Uterus (tissue), 4 donors: Measurements from ENCODE around the gene LACTB. TPM values are rescaled to one million over a fixed set of nuclear protein-coding genes. Genes with fewer than 3 reads are reported as not detected.
"Not testable (repeated sequence)": the region's sequence is repeated elsewhere in the genome, so short reads cannot be mapped to it uniquely, and the experiment has no call there.

Experiments used
- DNase-seq, 2 donors: peaks; one replicate each; pipeline ENCODE4 v3.0.0-alpha.2; 2019 to 2020
- H3K27ac ChIP-seq, 2 donors: fragments of 200-600 bp; sonication (generic); 1 replicate in 1 of 2; 2 replicates in 1 of 2; pipeline ENCODE4 v1.5.1; 2016 to 2018
- H3K27me3 ChIP-seq, 2 donors: fragments of 200-600 bp; sonication (generic); one replicate each; pipeline ENCODE4 v1.5.1; 2018 to 2019; ENCODE audit warnings: control low read depth in 1 of 2
- H3K36me3 ChIP-seq, 2 donors: fragments of 200-600 bp; sonication (generic); one replicate each; pipeline ENCODE4 v1.5.1; 2019; ENCODE audit warnings: control low read depth in 1 of 2
- H3K4me1 ChIP-seq, 2 donors: fragments of 200-600 bp; sonication (generic); one replicate each; pipeline ENCODE4 v1.5.1; 2018 to 2019; ENCODE audit warnings: control low read depth in 1 of 2
- H3K4me3 ChIP-seq, 2 donors: fragments of 200-600 bp; sonication (generic); 1 replicate in 1 of 2; 2 replicates in 1 of 2; pipeline ENCODE4 v1.5.1; 2018 to 2019; ENCODE audit warnings: mild to moderate bottlenecking in 1 of 2
- H3K9me3 ChIP-seq, 2 donors: fragments of 200-600 bp; sonication (generic); one replicate each; pipeline ENCODE4 v1.5.1; 2019; ENCODE audit warnings: control low read depth in 1 of 2
- CTCF ChIP-seq, 4 experiments: fragments of 200-600 bp in 2 of 4; fragments of 450-650 bp in 2 of 4; sonication (generic) in 2 of 4; IDR thresholded peaks; one replicate each; pipeline ENCODE4 v1.5.1; 2016 to 2019; ENCODE audit warnings: antibody characterized with exemption in 4 of 4, mild to moderate bottlenecking in 2 of 4, moderate library complexity in 1 of 4
- POLR2A ChIP-seq, 2 donors: fragments of 450-650 bp; IDR thresholded peaks; one replicate each; pipeline ENCODE4 v1.6.1; 2016; ENCODE audit warnings: antibody characterized with exemption in 2 of 2, mild to moderate bottlenecking in 1 of 2, moderate library complexity in 1 of 2
- intact Hi-C: fragments of 100-400 bp; cut with DNase I; formaldehyde crosslinking; loops from one replicate; pipeline ENCODE4 v1.15.1; 2023; ENCODE audit warnings: low total_unique reads
- total RNA-seq, 4 donors: library from RNA; depleted of rRNA in 3 of 4; stranded (reverse); fragments of >200 nt in 3 of 4; gene quantifications; one replicate each; pipeline versions ENCODE4 v1.1.0 to v1.2.4, GENCODE V29; 2014 to 2023
- donor health status: DM: yes; HTN: yes; CAD: no.

The LACTB gene
- total RNA-seq, 4 donors from 2014 or later: 7.9 to 13.6 (median 9.6) TPM

- intact Hi-C loops: loop anchor here (5.0 kb wide), 2 partner anchors 46 to 246 kb away; no protein-coding TSS in a partner anchor
- Histone ChIP-seq H3K4me1 (no peaks in the 10 kb centered on the region), H3K27ac (no peak overlapping the region)
Measured at GRCh38 chr15:63093486-63094205, 28.0 kb upstream of the LACTB start.

DNA sequence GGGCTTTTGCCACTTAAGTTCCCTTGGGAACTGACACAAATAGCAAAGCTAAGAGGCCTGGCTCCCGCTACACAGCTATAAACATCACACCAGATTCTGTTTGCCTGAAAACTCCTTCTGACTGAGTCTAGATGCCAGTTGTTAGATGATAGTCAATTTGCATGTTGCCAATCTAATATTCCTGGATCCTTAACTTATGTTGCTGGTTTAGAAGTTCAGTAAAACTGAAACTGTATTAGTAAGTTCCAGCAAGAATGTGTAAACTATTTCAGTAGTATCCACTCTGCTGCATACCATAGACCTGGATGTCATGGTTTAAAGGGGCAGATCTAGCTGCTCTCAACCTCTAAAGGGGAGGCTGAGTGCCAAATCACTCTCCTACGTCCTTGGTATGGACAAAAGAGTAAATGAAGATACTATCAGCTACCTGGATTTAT, 27.1 kb upstream of the LACTB start:
- Histone ChIP-seq H3K4me3 (no peak overlapping the region), H3K36me3 (no peaks in the 10 kb centered on the region), H3K9me3 (no peaks in the 10 kb centered on the region), H3K27ac (peak overlapping the region in 1 of 2 donors; percentile 15), H3K27me3 (no peaks in the 10 kb centered on the region), H3K4me1 (no peaks in the 10 kb centered on the region)
- intact Hi-C loops: loop anchor here (5.0 kb wide), 2 partner anchors 47 to 247 kb away; no protein-coding TSS in a partner anchor
- TF ChIP-seq CTCF (IDR thresholded peaks at IDR 0.05) (no peak), POLR2A (IDR thresholded peaks at IDR 0.05) (no peak)
- DNase-seq: no peak

More at GRCh38 chr15:63093486-63094205, 28.0 kb upstream of the LACTB start:
- no peak overlapping the region for H3K4me3 ChIP-seq
- TF ChIP-seq POLR2A (IDR thresholded peaks at IDR 0.05) (no peak), CTCF (IDR thresholded peaks at IDR 0.05) (peak; percentile 90 to 94 (median 92))
- H3K27me3 ChIP-seq: no peaks in the 10 kb centered on the region
- no peaks in the 10 kb centered on the region for H3K36me3 ChIP-seq
- no peaks in the 10 kb centered on the region for H3K9me3 ChIP-seq
- peak; percentile 86 to 87 for DNase-seq

- Histone ChIP-seq H3K27ac (no peak overlapping the region), H3K4me3 (no peak overlapping the region), H3K27me3 (no peaks in the 10 kb centered on the region), H3K4me1 (no peaks in the 10 kb centered on the region), H3K9me3 (no peaks in the 10 kb centered on the region), H3K36me3 (no peaks in the 10 kb centered on the region)
- no peak for DNase-seq
- TF ChIP-seq POLR2A (IDR thresholded peaks at IDR 0.05) (no peak), CTCF (IDR thresholded peaks at IDR 0.05) (no peak)
- intact Hi-C loops: no loop called here
Measured at GRCh38 chr15:63096178-63096577, 25.5 kb upstream of the LACTB start.

DNA sequence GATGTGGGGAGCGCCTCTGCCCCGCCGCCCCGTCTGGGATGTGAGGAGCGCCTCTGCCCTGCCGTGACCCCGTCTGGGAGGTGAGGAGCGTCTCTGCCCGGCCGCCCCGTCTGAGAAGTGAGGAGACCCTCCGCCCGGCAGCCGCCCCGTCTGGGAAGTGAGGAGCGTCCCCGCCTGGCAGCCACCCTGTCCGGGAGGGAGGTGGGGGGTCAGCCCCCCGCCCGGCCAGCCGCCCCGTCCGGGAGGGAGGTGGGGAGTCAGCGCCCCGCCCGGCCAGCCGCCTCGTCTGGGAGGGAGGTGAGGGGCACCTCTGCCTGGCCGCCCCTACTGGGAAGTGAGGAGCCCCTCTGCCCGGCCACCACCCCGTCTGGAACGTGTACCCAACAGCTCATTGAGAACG, 22.8 kb upstream of the LACTB start:
- H3K27me3 ChIP-seq, intact Hi-C loops, H3K4me1 ChIP-seq, H3K4me3 ChIP-seq, DNase-seq, H3K9me3 ChIP-seq, H3K27ac ChIP-seq, H3K36me3 ChIP-seq: not testable (repeated sequence)

DNA sequence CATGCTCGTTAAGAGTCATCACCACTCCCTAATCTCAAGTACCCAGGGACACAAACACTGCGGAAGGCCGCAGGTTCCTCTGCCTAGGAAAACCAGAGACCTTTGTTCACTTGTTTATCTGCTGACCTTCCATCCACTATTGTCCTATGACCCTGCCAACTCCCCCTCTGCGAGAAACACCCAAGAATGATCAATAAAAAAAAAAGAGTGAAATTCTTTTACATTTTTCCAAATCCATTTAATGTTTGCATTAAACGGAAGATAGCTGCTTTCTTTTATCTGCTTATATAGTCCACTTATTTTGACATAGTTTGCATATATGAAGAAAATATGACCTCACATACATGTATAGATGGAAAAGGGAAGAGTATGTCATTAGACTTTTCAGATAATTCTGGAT, 22.1 kb upstream of the LACTB start:
- DNase-seq, H3K27me3 ChIP-seq, intact Hi-C loops, H3K4me1 ChIP-seq, H3K27ac ChIP-seq, H3K4me3 ChIP-seq, H3K36me3 ChIP-seq, H3K9me3 ChIP-seq: not testable (repeated sequence)

- no peaks in the 10 kb centered on the region for H3K4me1 ChIP-seq
- no peaks in the 10 kb centered on the region for H3K9me3 ChIP-seq
- no peak overlapping the region for H3K4me3 ChIP-seq
- no peaks in the 10 kb centered on the region for H3K27me3 ChIP-seq
- TF ChIP-seq CTCF (IDR thresholded peaks at IDR 0.05): no peak
- DNase-seq: no peak
- H3K36me3 ChIP-seq: no peaks in the 10 kb centered on the region
- H3K27ac ChIP-seq: no peak overlapping the region
- intact Hi-C loops: no loop called here
Measured at GRCh38 chr15:63103416-63103815, 18.2 kb upstream of the LACTB start.
